GM04504 (cell line): ENCODE data around the gene GOSR1.

Experiments
- DNase-seq: peaks from one replicate; pipeline ENCODE4 v3.0.0-alpha.2; 2012; ENCODE audit warnings: low read depth

Gene GOSR1

DNA sequence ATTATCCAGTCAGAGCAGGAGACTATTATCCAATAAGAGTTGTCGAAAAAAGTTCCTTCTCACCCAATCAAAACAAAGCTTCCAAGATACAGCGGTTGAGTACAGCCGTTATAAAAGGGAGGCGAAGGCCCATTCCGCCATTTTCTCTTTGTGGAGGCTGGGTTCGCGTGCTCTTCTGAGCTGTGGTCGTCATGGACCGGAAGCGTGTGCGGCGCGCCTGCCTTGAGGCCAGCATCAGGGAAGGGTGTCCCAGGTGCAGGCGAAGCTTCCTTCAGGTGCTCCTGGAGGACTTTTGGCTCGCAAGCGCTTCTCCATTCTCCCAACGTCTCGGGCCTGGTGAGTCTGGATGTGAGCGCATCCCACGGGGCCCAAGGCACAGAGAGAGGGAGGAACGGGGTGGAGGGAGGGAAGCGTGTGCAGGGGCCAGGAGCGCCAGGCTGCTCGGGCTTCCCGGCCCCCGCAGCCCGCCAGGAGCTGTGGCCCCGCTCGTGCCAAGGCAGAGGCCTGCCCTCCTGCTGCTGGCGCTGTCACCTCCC, 99.2 kb downstream of the GOSR1 start:
- no peak for DNase-seq
